DOHH2 (cell line): ENCODE results near the gene TCERG1L.

ENCODE experiments used
- H3F3A ChIP-seq: fragments of 200-600 bp; sonication (generic), shearing (Covaris generic); 2 replicates; pipeline ENCODE4 v1.6.0; 2016; ENCODE audit warnings: antibody characterized with exemption, mild to moderate bottlenecking; ENCODE audit not compliant: control insufficient read depth, insufficient read depth
- H3K27ac ChIP-seq: fragments of 200-600 bp; sonication (generic); 2 replicates; pipeline ENCODE4 v1.5.1; 2014; ENCODE audit warnings: low read depth, mild to moderate bottlenecking, low read length, moderate library complexity
- H3K27me3 ChIP-seq: fragments of 200-600 bp; sonication (generic); 2 replicates; pipeline ENCODE4 v1.6.1; 2014; ENCODE audit warnings: mild to moderate bottlenecking, low read length, mixed read lengths; ENCODE audit not compliant: control insufficient read depth
- H3K36me3 ChIP-seq: fragments of 200-600 bp; sonication (generic); 2 replicates; pipeline ENCODE4 v1.6.1; 2014; ENCODE audit warnings: mild to moderate bottlenecking, low read length, moderate library complexity, mixed read lengths; ENCODE audit not compliant: control insufficient read depth
- H3K4me1 ChIP-seq: fragments of 200-600 bp; sonication (generic); 2 replicates; pipeline ENCODE4 v1.6.1; 2014; ENCODE audit warnings: mild to moderate bottlenecking, low read length, mixed read lengths; ENCODE audit not compliant: control insufficient read depth
- H3K4me2 ChIP-seq: fragments of 200-600 bp; sonication (generic); 2 replicates; pipeline ENCODE4 v1.6.0; 2014; ENCODE audit warnings: mild to moderate bottlenecking, low read length, moderate library complexity
- H3K4me3 ChIP-seq: fragments of 200-600 bp; sonication (generic); 2 replicates; pipeline ENCODE4 v1.5.1; 2014; ENCODE audit warnings: mild to moderate bottlenecking, low read length, mixed read lengths
- H3K79me2 ChIP-seq: fragments of 200-600 bp; sonication (generic); 2 replicates; pipeline ENCODE4 v1.6.1; 2014; ENCODE audit warnings: mild to moderate bottlenecking, low read length, mixed read lengths; ENCODE audit not compliant: control insufficient read depth
- H3K9me2 ChIP-seq: fragments of 200-600 bp; sonication (generic); replicated peaks from 2 replicates; pipeline ENCODE4 v1.6.1; 2014; ENCODE audit warnings: mild to moderate bottlenecking, low read length, mixed read lengths; ENCODE audit not compliant: control insufficient read depth
- H3K9me3 ChIP-seq: fragments of 200-600 bp; sonication (generic); 2 replicates; pipeline ENCODE4 v1.6.1; 2014; ENCODE audit warnings: antibody characterized with exemption, low read length, mixed read lengths; ENCODE audit not compliant: control insufficient read depth, insufficient read depth
- H4K20me1 ChIP-seq: fragments of 200-600 bp; sonication (generic); 2 replicates; pipeline ENCODE4 v1.6.0; 2014; ENCODE audit warnings: low read depth, mild to moderate bottlenecking, antibody characterized with exemption, low read length, moderate library complexity; ENCODE audit not compliant: control insufficient read depth, insufficient read depth
- EZH2phosphoT487 ChIP-seq: fragments of 200-600 bp; sonication (generic); IDR thresholded peaks from 2 replicates; pipeline ENCODE4 v1.6.1; 2017; ENCODE audit warnings: borderline replicate concordance, mild to moderate bottlenecking, antibody characterized with exemption, low read length, moderate library complexity, mixed read lengths
- TF ChIP-seq, protein P1 (sequence below): fragments of 200-600 bp; sonication (generic); IDR thresholded peaks from one replicate; pipeline ENCODE4 v1.5.1; 2014; ENCODE audit warnings: antibody characterized with exemption, mild to moderate bottlenecking, low read depth, low read length; ENCODE audit not compliant: poor library complexity, severe bottlenecking

Gene TCERG1L

DNA sequence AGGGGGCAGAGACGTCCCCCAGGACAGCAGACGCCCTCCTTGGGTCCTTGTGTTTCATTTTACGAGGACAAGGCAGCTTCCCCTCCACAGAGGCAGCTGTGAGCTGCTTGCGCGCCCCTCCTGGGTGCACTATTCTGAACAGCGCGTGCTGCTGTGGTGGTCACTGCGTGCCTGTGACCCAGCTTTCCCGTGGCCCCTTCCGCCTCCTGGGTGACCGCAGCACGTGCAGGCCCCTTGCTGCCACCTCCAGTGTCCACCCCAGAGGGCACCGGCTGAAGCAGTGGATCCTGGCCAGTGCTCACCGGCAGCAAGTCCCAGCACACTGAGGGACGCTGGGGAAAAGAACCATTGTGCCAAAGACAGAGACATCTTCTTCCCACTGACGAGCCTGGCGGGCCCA, 81.4 kb downstream of the TCERG1L start:
- Histone ChIP-seq H3K9me3 (no peaks in the 10 kb centered on the region), H3K36me3 (no peaks in the 10 kb centered on the region), H3K27ac (no peak overlapping the region), H3K27me3 (no peaks in the 10 kb centered on the region), H3K79me2 (no peaks in the 10 kb centered on the region), H4K20me1 (no peaks in the 10 kb centered on the region), H3K4me2 (no peak overlapping the region), H3K4me3 (no peak overlapping the region), H3K4me1 (no peaks in the 10 kb centered on the region), H3F3A (no peaks in the 10 kb centered on the region), H3K9me2 (no peaks in the 10 kb centered on the region)
- TF ChIP-seq, protein P1, sequence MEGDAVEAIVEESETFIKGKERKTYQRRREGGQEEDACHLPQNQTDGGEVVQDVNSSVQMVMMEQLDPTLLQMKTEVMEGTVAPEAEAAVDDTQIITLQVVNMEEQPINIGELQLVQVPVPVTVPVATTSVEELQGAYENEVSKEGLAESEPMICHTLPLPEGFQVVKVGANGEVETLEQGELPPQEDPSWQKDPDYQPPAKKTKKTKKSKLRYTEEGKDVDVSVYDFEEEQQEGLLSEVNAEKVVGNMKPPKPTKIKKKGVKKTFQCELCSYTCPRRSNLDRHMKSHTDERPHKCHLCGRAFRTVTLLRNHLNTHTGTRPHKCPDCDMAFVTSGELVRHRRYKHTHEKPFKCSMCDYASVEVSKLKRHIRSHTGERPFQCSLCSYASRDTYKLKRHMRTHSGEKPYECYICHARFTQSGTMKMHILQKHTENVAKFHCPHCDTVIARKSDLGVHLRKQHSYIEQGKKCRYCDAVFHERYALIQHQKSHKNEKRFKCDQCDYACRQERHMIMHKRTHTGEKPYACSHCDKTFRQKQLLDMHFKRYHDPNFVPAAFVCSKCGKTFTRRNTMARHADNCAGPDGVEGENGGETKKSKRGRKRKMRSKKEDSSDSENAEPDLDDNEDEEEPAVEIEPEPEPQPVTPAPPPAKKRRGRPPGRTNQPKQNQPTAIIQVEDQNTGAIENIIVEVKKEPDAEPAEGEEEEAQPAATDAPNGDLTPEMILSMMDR = no peak
- no peak for TF ChIP-seq EZH2phosphoT487

DNA sequence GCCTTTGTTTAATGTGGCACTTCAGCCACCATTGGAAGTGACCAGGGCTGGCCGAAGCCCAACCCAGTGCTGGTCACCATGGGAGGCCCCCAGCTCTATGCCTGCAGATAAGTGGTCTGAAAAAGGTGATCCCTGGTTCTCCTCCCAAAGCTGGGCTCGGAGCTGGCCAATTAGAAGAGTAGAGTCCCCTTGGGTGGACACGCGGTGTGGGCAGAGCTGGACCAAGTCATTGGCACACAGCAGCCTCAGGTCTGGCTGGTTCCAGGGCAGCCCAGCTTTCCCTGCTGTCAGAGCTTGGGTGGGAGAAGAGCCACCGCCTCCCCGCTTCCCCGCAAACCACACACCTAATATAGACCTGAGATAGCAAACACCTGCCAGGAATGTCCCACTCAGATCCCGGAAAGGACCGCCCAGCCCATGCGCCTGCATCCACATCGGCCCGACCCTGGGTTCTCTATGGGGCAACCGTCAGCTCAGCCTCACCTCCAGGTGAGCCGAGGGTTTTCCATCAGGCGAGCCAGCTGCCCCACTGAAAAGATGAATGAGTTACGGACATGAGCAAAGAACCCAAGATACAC, 84.3 kb downstream of the TCERG1L start:
- TF ChIP-seq, protein P1 = no peak
- no peak for TF ChIP-seq EZH2phosphoT487
- no peaks in the 10 kb centered on the region for H3K36me3 ChIP-seq
- H4K20me1 ChIP-seq = no peaks in the 10 kb centered on the region
- no peaks in the 10 kb centered on the region for H3K9me2 ChIP-seq
- no peak overlapping the region for H3K27ac ChIP-seq
- H3K9me3 ChIP-seq = no peaks in the 10 kb centered on the region
- H3K27me3 ChIP-seq = no peaks in the 10 kb centered on the region
- H3F3A ChIP-seq = no peaks in the 10 kb centered on the region
- no peaks in the 10 kb centered on the region for H3K79me2 ChIP-seq
- H3K4me2 ChIP-seq = no peak overlapping the region
- H3K4me1 ChIP-seq = no peaks in the 10 kb centered on the region
- H3K4me3 ChIP-seq = no peak overlapping the region

DNA sequence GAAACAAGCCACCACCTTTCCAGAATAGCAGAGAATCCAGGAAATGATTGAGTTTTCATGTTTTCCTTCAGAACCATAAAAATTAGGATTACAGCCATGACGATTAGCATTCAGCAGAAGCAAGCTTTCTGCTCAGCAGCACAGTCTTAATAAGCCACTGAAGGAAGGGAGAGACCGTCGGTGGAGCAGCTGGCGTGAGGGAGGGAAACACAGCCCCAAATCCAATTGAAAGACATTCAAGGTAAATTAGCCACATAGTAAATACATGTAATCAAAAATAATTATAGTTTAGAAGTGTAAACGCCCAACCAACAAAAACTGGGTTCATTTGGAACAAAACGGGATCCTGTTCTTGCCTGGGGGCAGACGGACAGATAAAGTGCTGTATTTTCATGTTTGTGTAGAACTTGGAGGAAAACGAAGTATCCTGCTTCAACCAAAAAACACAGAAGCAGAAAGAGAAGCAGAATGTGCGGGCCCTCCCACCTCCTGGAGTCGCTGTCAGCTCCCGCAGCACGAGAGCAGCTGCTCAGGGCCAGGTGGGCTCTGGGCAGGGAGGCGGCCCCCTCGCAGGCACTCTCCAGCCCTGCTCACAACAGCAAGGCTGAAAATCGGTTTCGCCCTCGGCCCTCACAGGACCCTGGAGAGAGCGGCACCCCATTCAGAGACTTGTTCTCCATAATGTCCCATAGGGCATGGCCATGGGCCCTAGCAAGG, 84.9 kb downstream of the TCERG1L start:
- Histone ChIP-seq H3K27me3 (no peaks in the 10 kb centered on the region), H3K9me2 (no peaks in the 10 kb centered on the region), H3K27ac (no peak overlapping the region), H3K4me1 (no peaks in the 10 kb centered on the region), H4K20me1 (no peaks in the 10 kb centered on the region), H3F3A (no peaks in the 10 kb centered on the region), H3K36me3 (no peaks in the 10 kb centered on the region), H3K4me2 (no peak overlapping the region), H3K4me3 (no peak overlapping the region), H3K9me3 (no peaks in the 10 kb centered on the region), H3K79me2 (no peaks in the 10 kb centered on the region)
- TF ChIP-seq, protein P1 = no peak
- no peak for TF ChIP-seq EZH2phosphoT487
